ENCODE data around the gene CCL25.

DNA sequence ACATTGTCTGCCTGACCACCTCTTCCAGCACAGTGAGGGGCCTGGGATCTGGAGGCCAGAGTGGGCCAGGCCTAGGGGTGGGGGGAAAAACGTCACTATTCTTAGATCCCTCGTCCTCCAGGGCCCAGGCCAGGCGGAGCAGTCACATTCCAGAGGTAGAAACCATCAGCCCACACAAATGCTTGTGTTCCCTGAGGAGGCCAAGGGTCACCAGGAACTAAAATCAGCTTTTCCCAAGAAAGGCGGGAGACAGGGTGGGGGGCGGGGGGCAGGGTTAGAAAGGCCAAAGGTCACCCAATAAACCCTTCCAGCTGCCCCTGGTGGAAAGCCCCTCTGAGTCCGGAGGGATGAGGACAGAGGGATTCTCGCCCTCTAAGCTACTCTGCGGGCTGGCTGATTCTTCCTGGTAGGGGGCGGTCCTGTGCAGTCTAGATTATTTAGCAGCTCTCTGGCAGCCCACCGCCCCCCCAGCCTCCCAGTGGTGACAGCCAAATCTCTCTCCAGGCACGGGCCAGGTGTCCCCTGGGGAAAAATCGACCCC lies 23.5 kb upstream of the CCL25 start:
- TF ChIP-seq, protein P1, sequence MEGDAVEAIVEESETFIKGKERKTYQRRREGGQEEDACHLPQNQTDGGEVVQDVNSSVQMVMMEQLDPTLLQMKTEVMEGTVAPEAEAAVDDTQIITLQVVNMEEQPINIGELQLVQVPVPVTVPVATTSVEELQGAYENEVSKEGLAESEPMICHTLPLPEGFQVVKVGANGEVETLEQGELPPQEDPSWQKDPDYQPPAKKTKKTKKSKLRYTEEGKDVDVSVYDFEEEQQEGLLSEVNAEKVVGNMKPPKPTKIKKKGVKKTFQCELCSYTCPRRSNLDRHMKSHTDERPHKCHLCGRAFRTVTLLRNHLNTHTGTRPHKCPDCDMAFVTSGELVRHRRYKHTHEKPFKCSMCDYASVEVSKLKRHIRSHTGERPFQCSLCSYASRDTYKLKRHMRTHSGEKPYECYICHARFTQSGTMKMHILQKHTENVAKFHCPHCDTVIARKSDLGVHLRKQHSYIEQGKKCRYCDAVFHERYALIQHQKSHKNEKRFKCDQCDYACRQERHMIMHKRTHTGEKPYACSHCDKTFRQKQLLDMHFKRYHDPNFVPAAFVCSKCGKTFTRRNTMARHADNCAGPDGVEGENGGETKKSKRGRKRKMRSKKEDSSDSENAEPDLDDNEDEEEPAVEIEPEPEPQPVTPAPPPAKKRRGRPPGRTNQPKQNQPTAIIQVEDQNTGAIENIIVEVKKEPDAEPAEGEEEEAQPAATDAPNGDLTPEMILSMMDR (IDR thresholded peaks at IDR 0.05), result no peak
- TF ChIP-seq TAF1 (IDR thresholded peaks at IDR 0.05; ENCODE audit: borderline replicate concordance, low read depth, low read length) (no peak), RAD21 (IDR thresholded peaks at IDR 0.05; ENCODE audit: low read length) (no peak), REST (IDR thresholded peaks at IDR 0.05; ENCODE audit: low read depth, low read length) (no peak)

Data from SK-N-SH (cell line).